Endodermal cell (in vitro differentiated cells): ENCODE results near the gene KATNB1. TPM values are rescaled to one million over a fixed set of nuclear protein-coding genes. Genes with fewer than 3 reads are reported as not detected.
A peak's percentile ranks its signal among the peaks of the same experiment; 100 is the strongest.

ENCODE experiments used
- DNase-seq: peaks from one replicate; pipeline ENCODE4 v3.0.0-alpha.2; 2017
- H3K27ac ChIP-seq: 2 replicates; pipeline ENCODE4 v1.5.1; 2013; ENCODE audit warnings: mild to moderate bottlenecking, low read depth, low read length, moderate library complexity
- H3K27me3 ChIP-seq: 2 replicates; pipeline ENCODE4 v1.6.1; 2013; ENCODE audit warnings: mild to moderate bottlenecking, low read length, moderate library complexity; ENCODE audit not compliant: insufficient read depth, control insufficient read depth, poor library complexity, severe bottlenecking
- H3K36me3 ChIP-seq: 2 replicates; pipeline ENCODE4 v1.7.0; 2013; ENCODE audit warnings: mild to moderate bottlenecking, low read length, moderate library complexity; ENCODE audit not compliant: control insufficient read depth, insufficient read depth
- H3K4me1 ChIP-seq: one replicate; pipeline ENCODE4 v1.7.0; 2013; ENCODE audit warnings: low read length; ENCODE audit not compliant: control insufficient read depth, insufficient read depth
- H3K4me3 ChIP-seq: 2 replicates; pipeline ENCODE4 v1.5.1; 2013; ENCODE audit warnings: mild to moderate bottlenecking, low read length, moderate library complexity
- H3K9ac ChIP-seq: 2 replicates; pipeline ENCODE4 v1.6.1; 2013; ENCODE audit warnings: mild to moderate bottlenecking, low read length, moderate library complexity; ENCODE audit not compliant: poor library complexity, severe bottlenecking; ENCODE audit errors: extremely low read depth
- H3K9me3 ChIP-seq: 2 replicates; pipeline ENCODE4 v1.6.1; 2013; ENCODE audit warnings: mild to moderate bottlenecking, low read length, moderate library complexity; ENCODE audit not compliant: control insufficient read depth
- H3K27ac Mint-ChIP-seq: 2 replicates; pipeline ENCODE4 v1.8.0; 2020; ENCODE audit warnings: mixed read lengths
- H3K27me3 Mint-ChIP-seq: 2 replicates; pipeline ENCODE4 v1.8.0; 2021; ENCODE audit warnings: mild to moderate bottlenecking, mixed read lengths; ENCODE audit not compliant: insufficient read depth
- H3K36me3 Mint-ChIP-seq: 2 replicates; pipeline ENCODE4 v1.8.0; 2020; ENCODE audit warnings: low read depth, mixed read lengths
- H3K4me1 Mint-ChIP-seq: 2 replicates; pipeline ENCODE4 v1.8.0; 2020; ENCODE audit warnings: mixed read lengths
- H3K4me3 Mint-ChIP-seq: 2 replicates; pipeline ENCODE4 v1.8.0; 2020; ENCODE audit warnings: mild to moderate bottlenecking, moderate library complexity, mixed read lengths
- H3K9me3 Mint-ChIP-seq: 2 replicates; pipeline ENCODE4 v1.8.0; 2020; ENCODE audit warnings: mild to moderate bottlenecking, mixed read lengths
- CTCF ChIP-seq: fragments of 200-600 bp; sonication (generic); conservative IDR thresholded peaks from 2 replicates; pipeline ENCODE4 v1.5.0; 2021; ENCODE audit warnings: antibody characterized with exemption, mild to moderate bottlenecking
- WGBS, 2 experiments: methylation state at CpG; one replicate each; pipeline versions ENCODE4 v1.1.5 to v1.1.7; 2013; ENCODE audit warnings: missing lambda C conversion rate in 2 of 2, mixed read lengths in 1 of 2; ENCODE audit not compliant: insufficient coverage in 1 of 2, insufficient read length in 1 of 2; 5-methylcytosine and 5-hydroxymethylcytosine counted together
- total RNA-seq, 2 donors: library from RNA; stranded (reverse); fragmentation: NEBNext Ultra II Directional in 1 of 2; extraction: Animal tissue kit (Norgen Biotek cat#: 25700) in 1 of 2; gene quantifications; 2 replicates in 1 of 2; 3 replicates in 1 of 2; pipeline ENCODE4 v1.2.1, GENCODE V29; 2021

KATNB1 gene
- total RNA-seq, 2 donors from 2014 or later = 26.1 to 32.4 TPM

GRCh38 chr16:57701759-57702371 lies 33.7 kb upstream of the KATNB1 start:
- no peak overlapping the region for H3K27ac Mint-ChIP-seq
- no peaks in the 10 kb centered on the region for H3K27me3 ChIP-seq
- no peak for TF ChIP-seq CTCF
- no peak overlapping the region for H3K9ac ChIP-seq
- H3K4me3 ChIP-seq = no peak overlapping the region
- 91 to 93% methylated on average over 16 to 23 of the region's 23 CpGs for WGBS, 2 experiments
- H3K4me3 Mint-ChIP-seq = no peak overlapping the region
- peaks cover 3% of the 10 kb centered on the region for H3K27me3 Mint-ChIP-seq
- no peaks in the 10 kb centered on the region for H3K9me3 ChIP-seq
- H3K36me3 ChIP-seq = no peaks in the 10 kb centered on the region
- DNase-seq = no peak
- peaks cover 21% of the 10 kb centered on the region for H3K4me1 Mint-ChIP-seq
- H3K27ac ChIP-seq = no peak overlapping the region
- no peaks in the 10 kb centered on the region for H3K9me3 Mint-ChIP-seq
- H3K4me1 ChIP-seq = peaks cover 12% of the 10 kb centered on the region
- H3K36me3 Mint-ChIP-seq = no peaks in the 10 kb centered on the region

GRCh38 chr16:57703416-57704010 lies 32.1 kb upstream of the KATNB1 start:
- H3K9ac ChIP-seq = no peak overlapping the region
- Mint-ChIP-seq H3K27me3 (peaks cover 12% of the 10 kb centered on the region), H3K4me3 (no peak overlapping the region), H3K27ac (no peak overlapping the region), H3K36me3 (no peaks in the 10 kb centered on the region), H3K4me1 (peaks cover 21% of the 10 kb centered on the region), H3K9me3 (no peaks in the 10 kb centered on the region)
- H3K27ac ChIP-seq = no peak overlapping the region
- WGBS, 2 experiments = 91 to 100% methylated on average over 6 to 11 of the region's 11 CpGs
- no peaks in the 10 kb centered on the region for H3K36me3 ChIP-seq
- peaks cover 12% of the 10 kb centered on the region for H3K4me1 ChIP-seq
- no peak for TF ChIP-seq CTCF
- H3K27me3 ChIP-seq = no peaks in the 10 kb centered on the region
- no peak overlapping the region for H3K4me3 ChIP-seq
- no peak for DNase-seq
- no peaks in the 10 kb centered on the region for H3K9me3 ChIP-seq

- H3K9ac ChIP-seq = no peak overlapping the region
- Mint-ChIP-seq H3K4me3 (no peak overlapping the region), H3K4me1 (peaks cover 21% of the 10 kb centered on the region), H3K27me3 (peaks cover 12% of the 10 kb centered on the region), H3K9me3 (no peaks in the 10 kb centered on the region), H3K27ac (peak overlapping the region; percentile 1), H3K36me3 (no peaks in the 10 kb centered on the region)
- H3K36me3 ChIP-seq = no peaks in the 10 kb centered on the region
- no peak for TF ChIP-seq CTCF
- no peak for DNase-seq
- no peaks in the 10 kb centered on the region for H3K27me3 ChIP-seq
- WGBS, 2 experiments = 74 to 83% methylated on average over 7 to 10 of the region's 11 CpGs
- H3K9me3 ChIP-seq = no peaks in the 10 kb centered on the region
- no peak overlapping the region for H3K4me3 ChIP-seq
- H3K27ac ChIP-seq = no peak overlapping the region
- peaks cover 12% of the 10 kb centered on the region for H3K4me1 ChIP-seq
Measured at GRCh38 chr16:57704011-57704904, 31.3 kb upstream of the KATNB1 start.
